HepG2 (cell line): ENCODE measurements around the gene DAO. TPM values are rescaled to one million over a fixed set of nuclear protein-coding genes. Genes with fewer than 3 reads are reported as not detected.

Experiments used
- ARID5B ChIP-seq: IDR thresholded peaks from 2 replicates; pipeline ENCODE4 v1.4.0; 2020; ENCODE audit warnings: mild to moderate bottlenecking, missing genetic modification reagents
- CEBPG ChIP-seq: IDR thresholded peaks from 2 replicates; pipeline ENCODE4 v1.6.1; 2016
- FOXA3 ChIP-seq: IDR thresholded peaks from 2 replicates; pipeline ENCODE4 v1.6.1; 2016; ENCODE audit warnings: missing genetic modification reagents, missing compliant biosample characterization
- FOXJ3 ChIP-seq: sonication (generic); formaldehyde crosslinking; IDR thresholded peaks from 2 replicates; pipeline ENCODE4 v1.4.0; 2020; ENCODE audit warnings: missing genetic modification reagents, mild to moderate bottlenecking, borderline replicate concordance
- GATAD2A ChIP-seq: IDR thresholded peaks from 2 replicates; pipeline ENCODE4 v1.6.1; 2016
- HDAC1 ChIP-seq: sonication (generic); formaldehyde crosslinking; IDR thresholded peaks from 2 replicates; pipeline ENCODE4 v1.5.1; 2020; ENCODE audit warnings: mild to moderate bottlenecking, missing genetic modification reagents
- HNF4G ChIP-seq, 2 experiments: sonication (generic) in 1 of 2; formaldehyde crosslinking in 1 of 2; IDR thresholded peaks; 2 replicates each; pipeline versions ENCODE4 v1.4.0 to v1.6.1; 2011 to 2020; ENCODE audit warnings: borderline replicate concordance in 2 of 2, low read depth in 2 of 2, mild to moderate bottlenecking in 2 of 2, low read length in 1 of 2, missing genetic modification reagents in 1 of 2, moderate library complexity in 1 of 2
- KAT8 ChIP-seq: IDR thresholded peaks from 2 replicates; pipeline ENCODE4 v1.6.1; 2016; ENCODE audit warnings: missing genetic modification reagents, missing compliant biosample characterization
- MIER2 ChIP-seq: IDR thresholded peaks from 2 replicates; pipeline ENCODE4 v1.6.1; 2016; ENCODE audit warnings: missing biosample characterization, missing genetic modification reagents
- MIER3 ChIP-seq: IDR thresholded peaks from 2 replicates; pipeline ENCODE4 v1.6.1; 2016; ENCODE audit warnings: missing compliant biosample characterization, borderline replicate concordance
- NR2F6 ChIP-seq, 2 experiments: IDR thresholded peaks; 2 replicates each; pipeline ENCODE4 v1.6.1; 2016; ENCODE audit warnings: antibody characterized with exemption in 1 of 2, mild to moderate bottlenecking in 1 of 2
- ONECUT2 ChIP-seq: sonication (generic); formaldehyde crosslinking; IDR thresholded peaks from 2 replicates; pipeline ENCODE4 v1.4.0; 2020; ENCODE audit warnings: missing genetic modification reagents
- PAXIP1 ChIP-seq: sonication (generic); formaldehyde crosslinking; conservative IDR thresholded peaks from 2 replicates; pipeline ENCODE4 v1.4.0; 2020; ENCODE audit warnings: mild to moderate bottlenecking, missing genetic modification reagents, moderate library complexity
- POLR2A ChIP-seq, 2 experiments: IDR thresholded peaks; 2 replicates each; pipeline ENCODE4 v1.6.1; 2011; ENCODE audit warnings: low read depth in 2 of 2, low read length in 2 of 2, mild to moderate bottlenecking in 1 of 2, moderate library complexity in 1 of 2; ENCODE audit not compliant: insufficient read depth in 1 of 2
- RFXAP ChIP-seq: sonication (generic); formaldehyde crosslinking; IDR thresholded peaks from 2 replicates; pipeline ENCODE4 v1.4.0; 2020; ENCODE audit warnings: missing genetic modification reagents, borderline replicate concordance
- RXRB ChIP-seq: IDR thresholded peaks from 2 replicates; pipeline ENCODE4 v1.6.1; 2016; ENCODE audit warnings: borderline replicate concordance, missing genetic modification reagents, missing compliant biosample characterization
- SIX1 ChIP-seq: sonication (generic); formaldehyde crosslinking; IDR thresholded peaks from 2 replicates; pipeline ENCODE4 v1.4.0; 2020; ENCODE audit warnings: missing genetic modification reagents, borderline replicate concordance
- SIX4 ChIP-seq: sonication (generic); formaldehyde crosslinking; IDR thresholded peaks from 2 replicates; pipeline ENCODE4 v1.4.0; 2020; ENCODE audit warnings: missing genetic modification reagents
- ZFP41 ChIP-seq: sonication (generic); formaldehyde crosslinking; IDR thresholded peaks from 2 replicates; pipeline ENCODE4 v1.4.0; 2020; ENCODE audit warnings: mild to moderate bottlenecking, missing genetic modification reagents, borderline replicate concordance
- ZNF3 ChIP-seq: IDR thresholded peaks from 2 replicates; pipeline ENCODE4 v1.7.0; 2017; ENCODE audit warnings: inconsistent platforms
- ZNF501 ChIP-seq: sonication (generic); formaldehyde crosslinking; IDR thresholded peaks from 2 replicates; pipeline ENCODE4 v1.5.1; 2020; ENCODE audit warnings: mild to moderate bottlenecking, moderate library complexity, missing genetic modification reagents
- ZNF644 ChIP-seq: IDR thresholded peaks from 2 replicates; pipeline ENCODE4 v1.6.1; 2016; ENCODE audit warnings: low read depth
- polyA plus RNA-seq, 8 experiments: library from polyadenylated mRNA; depleted of rRNA in 3 of 8; stranded (reverse) in 7 of 8; unstranded in 1 of 8; fragments of >200 nt; fragmentation: Illumina TruSeq in 4 of 8; extraction: Trizol in 4 of 8; gene quantifications; 2 replicates each; pipeline versions ENCODE4 v1.2.1 to v1.2.3, GENCODE V29; 2011 to 2016; ENCODE audit warnings: low read depth in 4 of 8, missing spikeins in 1 of 8, mixed read lengths in 1 of 8; ENCODE audit not compliant: insufficient read depth in 1 of 8
- total RNA-seq, 5 experiments: library from RNA; depleted of rRNA; stranded (reverse); fragments of >200 nt; fragmentation: Illumina TruSeq; extraction: Trizol; gene quantifications; 2 replicates each; pipeline ENCODE4 v1.2.3, GENCODE V29; 2016; ENCODE audit warnings: low read depth in 1 of 5
- TF ChIP-seq, protein P1 (sequence below): sonication (generic); formaldehyde crosslinking; conservative IDR thresholded peaks from 2 replicates; pipeline ENCODE4 v1.8.0; 2022; ENCODE audit warnings: mild to moderate bottlenecking, moderate library complexity, missing genetic modification reagents

The DAO gene
- total and polyA plus RNA-seq, 2 of the 13 experiments (the other 11 are each of a cell fraction or from before 2014, with no cell fraction given) = 0.34 to 0.82 TPM

DNA sequence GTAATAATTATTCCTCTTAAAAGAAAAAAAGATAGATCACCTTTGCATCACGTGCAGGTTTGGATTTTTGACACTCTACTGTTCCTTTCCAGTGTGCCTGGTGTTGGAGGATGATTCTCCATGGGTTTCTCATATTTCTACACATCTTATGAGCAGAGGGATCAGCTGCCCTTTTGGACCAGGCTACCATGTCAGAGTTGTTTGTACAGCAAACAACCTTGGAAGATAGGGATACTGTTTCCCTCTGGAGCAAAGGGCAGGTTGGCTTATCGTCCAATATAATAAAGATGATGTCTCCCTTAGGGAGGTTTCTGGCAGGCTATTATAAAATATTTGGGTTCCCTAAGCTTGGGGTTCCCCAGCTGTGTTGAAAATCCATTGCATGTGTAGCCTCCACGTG lies 42.1 kb downstream of the DAO start (continued):
- TF ChIP-seq PAXIP1 (peak; percentile 68), RXRB (peak; percentile 65), POLR2A (IDR thresholded peaks at IDR 0.05; ENCODE audit: insufficient read depth in 1 of 2, low read depth in 2 of 2, low read length in 2 of 2) (no peak), HNF4G (IDR thresholded peaks at IDR 0.05; ENCODE audit: borderline replicate concordance, low read depth, low read length) (peak; percentile 88), HNF4G (CRISPR knock-in tag; IDR thresholded peaks at IDR 0.05; ENCODE audit: borderline replicate concordance, low read depth) (0 out of 2 replicates have a peak, but pooled peaks have one; percentile 15), KAT8 (CRISPR knock-in tag) (no peak), FOXA3 (CRISPR knock-in tag) (peak; percentile 69), ZNF501 (CRISPR knock-in tag) (peak; percentile 19; the same call in 1 of the 2 replicates), MIER3 (no peak), RFXAP (CRISPR knock-in tag) (no peak), GATAD2A (CRISPR knock-in tag) (peak; percentile 83), HDAC1 (CRISPR knock-in tag) (peak; percentile 57), ZFP41 (no peak), ONECUT2 (CRISPR knock-in tag) (no peak), ZNF644 (CRISPR knock-in tag) (peak; percentile 98), CEBPG (CRISPR knock-in tag) (no peak), SIX1 (CRISPR knock-in tag) (peak; percentile 94), ARID5B (CRISPR knock-in tag) (peak; percentile 80), NR2F6 (IDR thresholded peaks at IDR 0.05) (peak; percentile 16; the same call in 1 of the 2 replicates), NR2F6 (CRISPR knock-in tag; IDR thresholded peaks at IDR 0.05) (no peak), ZNF3 (CRISPR knock-in tag) (no peak), FOXJ3 (CRISPR knock-in tag) (peak; percentile 60; the same call in 1 of the 2 replicates), MIER2 (CRISPR knock-in tag) (0 out of 2 replicates have a peak, but pooled peaks have one; percentile 18), SIX4 (CRISPR knock-in tag) (0 out of 2 replicates have a peak, but pooled peaks have one; percentile 41)
- TF ChIP-seq, protein P1, sequence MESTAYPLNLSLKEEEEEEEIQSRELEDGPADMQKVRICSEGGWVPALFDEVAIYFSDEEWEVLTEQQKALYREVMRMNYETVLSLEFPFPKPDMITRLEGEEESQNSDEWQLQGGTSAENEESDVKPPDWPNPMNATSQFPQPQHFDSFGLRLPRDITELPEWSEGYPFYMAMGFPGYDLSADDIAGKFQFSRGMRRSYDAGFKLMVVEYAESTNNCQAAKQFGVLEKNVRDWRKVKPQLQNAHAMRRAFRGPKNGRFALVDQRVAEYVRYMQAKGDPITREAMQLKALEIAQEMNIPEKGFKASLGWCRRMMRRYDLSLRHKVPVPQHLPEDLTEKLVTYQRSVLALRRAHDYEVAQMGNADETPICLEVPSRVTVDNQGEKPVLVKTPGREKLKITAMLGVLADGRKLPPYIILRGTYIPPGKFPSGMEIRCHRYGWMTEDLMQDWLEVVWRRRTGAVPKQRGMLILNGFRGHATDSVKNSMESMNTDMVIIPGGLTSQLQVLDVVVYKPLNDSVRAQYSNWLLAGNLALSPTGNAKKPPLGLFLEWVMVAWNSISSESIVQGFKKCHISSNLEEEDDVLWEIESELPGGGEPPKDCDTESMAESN (CRISPR knock-in tag) = no peak
